ENCODE data around the gene TXNRD2. TPM values are rescaled to one million over a fixed set of nuclear protein-coding genes. Genes with fewer than 3 reads are reported as not detected.

The TXNRD2 gene
- total RNA-seq, 1 experiment from 2014 or later = 22.9 TPM

DNA sequence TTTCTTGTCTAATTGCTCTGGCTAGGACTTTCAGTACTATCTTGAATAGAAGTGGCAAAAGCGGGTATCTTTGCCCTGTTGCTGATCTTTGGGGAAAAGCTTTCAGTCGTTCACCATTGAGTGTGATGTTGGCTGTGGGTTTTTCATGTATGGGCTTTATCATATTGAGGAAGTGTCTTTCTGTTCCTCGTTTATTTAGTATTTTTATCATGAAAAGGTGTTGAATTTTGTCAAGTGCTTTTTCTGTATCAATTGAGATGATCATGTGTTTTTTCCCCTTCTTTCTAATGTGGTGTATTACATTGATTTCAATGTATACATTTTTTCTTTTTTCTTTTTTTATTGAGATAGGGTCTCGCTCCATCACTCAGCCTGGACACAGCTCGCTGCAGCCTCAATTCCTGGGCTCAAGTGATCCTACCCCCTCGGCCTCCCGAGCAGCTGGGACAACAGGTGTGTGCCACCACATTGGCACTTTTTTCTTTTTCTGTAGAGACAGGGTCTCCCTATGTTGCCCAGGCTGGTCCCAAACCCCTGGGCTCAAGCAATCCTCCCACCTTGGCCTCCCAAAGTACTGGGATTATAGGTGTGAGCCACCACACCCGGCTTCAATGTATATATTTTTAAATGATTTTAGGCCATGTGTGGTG is 81.6 kb downstream of the TXNRD2 start:
- DNase-seq = no peak
- Mint-ChIP-seq H3K9me3 (no peaks in the 10 kb centered on the region), H3K4me1 (peaks cover 17 to 20% of the 10 kb centered on the region in 2 experiments), H3K27ac (no peak overlapping the region), H3K27me3 (ENCODE audit: low read depth) (no peaks in the 10 kb centered on the region; the same call in 1 of the 2 replicates), H3K4me3 (no peak overlapping the region), H3K36me3 (ENCODE audit: insufficient read depth in 1 of 3, low read depth in 3 of 3) (no peaks in the 10 kb centered on the region)
- H2AK5ac ChIP-seq (ENCODE audit: insufficient read length, low read length) = no peak overlapping the region
- H4K91ac ChIP-seq (ENCODE audit: insufficient read length, low read depth, low read length) = no peak overlapping the region
- no peaks in the 10 kb centered on the region for H3K79me2 ChIP-seq (ENCODE audit: insufficient read depth, low read length)
- H3K4me1 ChIP-seq (ENCODE audit: insufficient read depth, low read length) = no peaks in the 10 kb centered on the region
- H3K56ac ChIP-seq (ENCODE audit: insufficient read length, low read depth, low read length) = no peak overlapping the region
- peaks cover 8% of the 10 kb centered on the region for H3K23me2 ChIP-seq (ENCODE audit: insufficient read length, low read depth, low read length, poor library complexity, severe bottlenecking)
- H3K4me2 ChIP-seq (ENCODE audit: insufficient read depth, insufficient read length, low read length) = no peak overlapping the region
- TF ChIP-seq, protein P1, sequence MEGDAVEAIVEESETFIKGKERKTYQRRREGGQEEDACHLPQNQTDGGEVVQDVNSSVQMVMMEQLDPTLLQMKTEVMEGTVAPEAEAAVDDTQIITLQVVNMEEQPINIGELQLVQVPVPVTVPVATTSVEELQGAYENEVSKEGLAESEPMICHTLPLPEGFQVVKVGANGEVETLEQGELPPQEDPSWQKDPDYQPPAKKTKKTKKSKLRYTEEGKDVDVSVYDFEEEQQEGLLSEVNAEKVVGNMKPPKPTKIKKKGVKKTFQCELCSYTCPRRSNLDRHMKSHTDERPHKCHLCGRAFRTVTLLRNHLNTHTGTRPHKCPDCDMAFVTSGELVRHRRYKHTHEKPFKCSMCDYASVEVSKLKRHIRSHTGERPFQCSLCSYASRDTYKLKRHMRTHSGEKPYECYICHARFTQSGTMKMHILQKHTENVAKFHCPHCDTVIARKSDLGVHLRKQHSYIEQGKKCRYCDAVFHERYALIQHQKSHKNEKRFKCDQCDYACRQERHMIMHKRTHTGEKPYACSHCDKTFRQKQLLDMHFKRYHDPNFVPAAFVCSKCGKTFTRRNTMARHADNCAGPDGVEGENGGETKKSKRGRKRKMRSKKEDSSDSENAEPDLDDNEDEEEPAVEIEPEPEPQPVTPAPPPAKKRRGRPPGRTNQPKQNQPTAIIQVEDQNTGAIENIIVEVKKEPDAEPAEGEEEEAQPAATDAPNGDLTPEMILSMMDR (conservative IDR thresholded peaks at IDR 0.05) = no peak
- no peak overlapping the region for H3K18ac ChIP-seq (ENCODE audit: insufficient read length, low read depth, low read length)
- no CpG with 5 or more reads among the region's 8 CpGs for WGBS (ENCODE audit: extremely low coverage, insufficient read length, low lambda C conversion rate)
- no peak overlapping the region for H3K23ac ChIP-seq (ENCODE audit: insufficient read length, low read depth, low read length)
- H2BK120ac ChIP-seq (ENCODE audit: low read depth, low read length, poor library complexity, severe bottlenecking) = no peak overlapping the region
- no peaks in the 10 kb centered on the region for H3K79me1 ChIP-seq (ENCODE audit: insufficient read depth, low read depth, low read length, poor library complexity, severe bottlenecking)
- no peak overlapping the region for H2BK20ac ChIP-seq (ENCODE audit: low read depth, low read length, poor library complexity, severe bottlenecking)
- no peak overlapping the region for H3K14ac ChIP-seq (ENCODE audit: insufficient read depth, low read length)
- H2BK15ac ChIP-seq (ENCODE audit: low read depth, low read length) = no peak overlapping the region
- no peak overlapping the region for H3K4ac ChIP-seq (ENCODE audit: low read depth, low read length)
- no peaks in the 10 kb centered on the region for H3K27me3 ChIP-seq (ENCODE audit: insufficient read depth, low read length)
- no peak overlapping the region for H3T11ph ChIP-seq (ENCODE audit: low read length)
- H2BK12ac ChIP-seq (ENCODE audit: insufficient read length, low read depth, low read length) = no peak overlapping the region
- no peak overlapping the region for H2AFZ ChIP-seq (ENCODE audit: low read length)
- no peaks in the 10 kb centered on the region for H3K9me3 ChIP-seq (ENCODE audit: control insufficient read depth, low read depth, low read length)
- no peaks in the 10 kb centered on the region for H4K20me1 ChIP-seq (ENCODE audit: control insufficient read depth, insufficient read depth, insufficient read length)
- H4K5ac ChIP-seq (ENCODE audit: insufficient read length, low read depth, low read length) = no peak overlapping the region
- no peak overlapping the region for H4K8ac ChIP-seq (replicated peaks; ENCODE audit: insufficient read length, low read depth, low read length)
- H3K27ac ChIP-seq (ENCODE audit: insufficient read length, low read depth, low read length) = no peak overlapping the region
- no peak overlapping the region for H3K9ac ChIP-seq (ENCODE audit: extremely low read depth, insufficient read length, low read length)
- no peak overlapping the region for H2BK5ac ChIP-seq (ENCODE audit: insufficient read length, low read length)
